GM21576 (cell line): Measurements from ENCODE around the gene SUSD1.

ENCODE experiments used
- ATAC-seq: cut with Tn5 transposase; IDR thresholded peaks from one replicate; pipeline ENCODE4 v1.9.1; 2021; ENCODE audit warnings: mild to moderate bottlenecking, moderate library complexity; ENCODE audit not compliant: unreplicated experiment

The SUSD1 gene

DNA sequence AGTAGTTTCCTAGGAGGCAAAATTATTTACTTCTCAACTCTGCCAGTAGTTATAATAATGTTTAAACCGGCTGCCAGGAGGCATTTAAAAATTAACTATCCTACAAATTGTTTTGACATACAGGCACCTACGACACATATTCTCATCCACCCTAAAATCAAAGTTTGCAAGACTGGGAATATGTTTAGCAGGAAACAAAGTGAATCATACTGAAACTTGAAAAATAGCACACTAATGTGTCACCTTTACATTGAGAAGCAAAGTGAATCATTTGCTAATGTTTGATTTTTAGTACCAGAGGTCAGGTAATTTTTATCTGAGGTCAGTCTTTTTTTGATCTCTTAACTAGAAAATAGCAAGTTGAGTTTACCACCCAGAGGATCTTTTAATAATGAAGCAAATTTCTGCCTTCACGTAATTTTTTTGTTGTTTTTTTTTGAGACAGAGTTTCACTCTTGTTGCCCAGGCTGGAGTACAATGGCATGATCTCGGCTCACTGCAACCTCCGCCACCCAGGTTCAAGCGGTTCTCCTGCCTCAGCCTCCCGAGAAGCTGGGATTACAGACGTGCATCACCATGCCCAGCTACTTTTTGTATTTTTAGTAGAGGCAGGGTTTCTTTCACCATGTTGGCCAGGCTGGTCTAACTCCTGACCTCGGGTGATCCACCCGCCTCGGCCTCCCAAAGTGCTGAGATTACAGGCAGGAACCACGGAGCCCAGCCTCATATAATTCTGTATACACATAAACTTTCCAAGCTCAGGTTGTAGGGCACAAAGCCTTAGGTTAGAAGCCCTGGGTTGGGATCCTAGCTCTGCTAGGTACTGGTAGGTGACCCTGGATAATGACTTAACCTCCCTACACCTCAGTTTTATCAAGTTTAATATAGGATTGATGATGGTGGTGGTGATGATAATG is 154.2 kb downstream of the SUSD1 start:
- peak; percentile 51 for ATAC-seq

DNA sequence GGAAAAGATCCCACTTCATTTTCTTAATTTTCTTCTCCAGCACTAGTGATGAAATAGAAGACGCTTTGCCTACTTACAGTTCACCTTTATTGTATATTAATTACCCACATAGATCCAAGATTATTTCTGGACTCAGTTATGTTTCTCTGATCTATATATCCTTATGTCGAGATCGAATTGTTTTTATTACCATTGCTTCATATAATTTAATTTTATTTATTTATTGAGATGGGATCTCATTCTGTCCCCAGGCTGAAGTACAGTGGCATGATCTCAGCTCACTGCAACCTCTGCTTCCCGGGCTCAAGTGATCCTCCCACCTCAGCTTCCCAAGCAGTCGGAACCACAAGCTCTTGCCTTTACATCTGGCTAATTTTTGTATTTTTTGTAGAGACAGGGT is 157.2 kb downstream of the SUSD1 start:
- no peak for ATAC-seq

DNA sequence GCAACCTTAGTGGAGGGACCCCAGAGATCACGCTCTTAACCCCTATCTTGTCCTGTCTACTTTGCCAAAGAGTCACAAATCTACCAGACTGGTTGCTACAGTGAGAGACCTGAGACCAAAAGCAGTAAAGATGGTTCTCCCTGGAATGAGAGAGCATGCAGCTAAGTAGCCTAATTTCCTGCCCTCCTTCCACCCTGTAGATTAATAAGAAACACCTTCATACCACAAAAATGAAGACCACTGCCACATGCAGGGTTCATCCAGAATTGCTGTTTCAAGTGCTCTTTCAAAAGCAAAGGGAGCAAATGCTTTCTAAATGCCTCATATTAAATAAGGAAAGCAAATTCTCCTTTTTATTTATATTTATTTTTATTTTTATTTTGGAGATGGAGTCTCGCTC is 159.4 kb downstream of the SUSD1 start:
- no peak for ATAC-seq

DNA sequence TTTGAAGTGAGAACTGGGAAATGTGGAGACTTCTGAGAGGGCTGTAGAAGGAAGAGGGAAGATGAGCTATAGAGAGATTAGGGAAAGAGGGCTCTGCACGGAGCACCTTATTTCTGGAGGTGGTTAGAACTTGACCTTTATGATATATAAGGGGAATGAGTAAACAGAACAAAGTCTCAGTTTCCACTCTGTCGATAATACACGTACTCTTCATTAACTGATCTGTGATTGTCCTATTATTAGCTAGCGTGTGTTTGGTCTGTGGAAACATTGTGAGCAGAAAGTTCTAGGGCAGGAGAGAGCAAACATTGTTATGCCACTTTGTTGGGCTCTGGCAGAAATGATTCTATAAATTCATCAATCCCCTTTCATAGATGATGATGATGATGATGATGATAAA is 159.9 kb downstream of the SUSD1 start:
- no peak for ATAC-seq

DNA sequence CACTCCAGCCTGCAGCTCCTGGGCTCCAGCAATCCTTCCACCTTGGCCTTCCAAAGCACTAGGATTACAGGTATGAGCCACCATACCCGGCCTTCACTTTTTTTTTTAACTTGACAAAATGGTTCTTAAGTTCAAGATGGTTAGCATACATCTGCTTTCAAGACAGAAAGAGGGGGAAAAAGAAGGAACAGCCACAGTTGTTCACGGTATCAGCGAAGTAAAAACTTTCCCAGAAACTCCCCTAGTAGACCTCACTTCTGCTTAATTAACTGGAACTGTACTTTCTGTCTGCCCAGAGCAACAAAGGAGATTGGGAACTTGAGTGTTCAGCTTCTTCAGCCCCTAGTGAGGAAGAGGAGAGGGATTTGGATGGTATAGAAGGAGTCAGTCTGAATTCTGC is 161.8 kb downstream of the SUSD1 start:
- ATAC-seq: no peak

DNA sequence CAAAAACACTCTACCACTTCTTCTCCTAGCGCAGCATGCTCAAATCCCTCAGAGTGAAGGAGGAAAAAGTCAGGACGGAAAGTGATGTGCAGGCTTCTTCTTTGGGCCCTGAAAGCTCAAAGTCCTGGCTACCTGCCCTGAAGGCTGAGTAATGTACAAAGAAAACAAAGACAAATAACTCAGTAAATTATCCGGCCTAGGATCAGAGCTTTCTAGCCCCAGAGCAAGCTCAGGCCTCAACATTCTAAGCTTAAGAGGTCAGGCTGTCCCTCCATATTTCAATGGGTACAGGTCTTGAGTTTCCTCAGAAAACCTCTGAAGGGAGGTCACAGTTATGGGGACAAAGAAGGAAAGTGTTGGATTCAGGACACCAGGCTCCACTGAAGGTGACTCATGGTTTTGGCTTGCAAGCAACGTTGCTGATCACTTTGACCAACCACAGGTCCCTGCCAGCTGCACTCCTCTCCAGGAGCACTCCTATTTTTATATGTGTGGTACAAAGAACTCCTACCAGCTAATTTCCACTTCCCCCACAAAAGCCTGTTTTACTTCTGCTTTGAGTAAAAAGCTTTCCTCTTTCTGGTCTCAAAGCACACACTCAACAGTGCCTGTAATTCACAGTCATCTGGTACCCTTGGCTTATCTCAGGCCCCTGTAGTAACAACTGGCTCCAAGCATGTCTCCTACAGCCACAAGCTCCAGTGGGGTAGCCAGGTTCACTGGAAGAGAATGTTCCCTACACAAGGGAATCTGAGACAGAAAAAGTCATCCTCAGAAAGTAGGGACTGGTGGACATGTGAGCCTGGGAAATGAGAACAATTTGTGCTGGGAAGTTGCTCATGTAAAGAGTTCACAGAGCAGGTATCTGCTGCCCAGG is 162.8 kb downstream of the SUSD1 start:
- ATAC-seq: peak; percentile 76

DNA sequence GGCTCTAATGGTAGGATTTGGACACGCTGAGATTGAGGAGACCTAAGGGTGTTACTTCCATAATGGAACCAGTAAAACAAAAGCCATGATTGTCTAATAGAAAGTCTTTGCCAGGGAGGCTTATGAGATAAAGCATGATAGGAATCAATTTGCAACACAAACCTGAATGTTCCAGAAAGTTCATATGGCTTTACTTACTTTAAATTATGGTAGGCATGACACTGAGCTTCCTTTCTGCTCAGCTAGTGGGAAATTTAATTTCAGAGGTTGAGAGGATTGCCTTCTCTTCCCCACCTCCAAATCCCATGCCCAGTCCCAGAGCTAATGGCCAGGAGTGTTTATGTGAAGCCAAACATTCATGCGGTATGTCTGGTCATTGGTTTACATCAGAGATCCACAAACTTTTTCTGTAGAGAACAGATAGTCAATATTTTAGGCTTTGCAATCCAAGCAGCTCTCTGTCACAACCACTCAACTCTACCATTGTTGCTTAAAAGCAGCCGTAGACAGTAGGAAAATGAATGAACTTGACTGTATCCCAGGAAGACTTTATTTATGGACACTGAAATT is 164.0 kb downstream of the SUSD1 start:
- ATAC-seq: no peak

DNA sequence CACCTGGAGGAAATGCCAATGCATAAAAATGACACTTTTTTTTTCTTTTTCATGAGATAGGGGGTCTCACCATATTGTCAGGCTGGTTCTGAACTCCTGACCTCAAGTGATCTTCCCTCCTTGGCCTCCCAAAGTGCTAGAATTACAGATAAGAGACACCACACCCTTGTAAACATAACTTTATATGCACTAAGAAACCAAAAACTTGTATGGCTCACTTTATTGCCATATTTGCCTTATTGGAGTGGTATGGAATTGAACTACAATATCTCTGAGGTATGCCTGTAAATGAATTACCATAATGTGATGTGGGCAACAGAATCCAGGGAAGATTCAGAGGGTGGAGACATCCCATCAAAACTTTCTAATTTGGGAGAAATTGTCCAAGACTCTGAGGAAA is 164.6 kb downstream of the SUSD1 start:
- no peak for ATAC-seq

DNA sequence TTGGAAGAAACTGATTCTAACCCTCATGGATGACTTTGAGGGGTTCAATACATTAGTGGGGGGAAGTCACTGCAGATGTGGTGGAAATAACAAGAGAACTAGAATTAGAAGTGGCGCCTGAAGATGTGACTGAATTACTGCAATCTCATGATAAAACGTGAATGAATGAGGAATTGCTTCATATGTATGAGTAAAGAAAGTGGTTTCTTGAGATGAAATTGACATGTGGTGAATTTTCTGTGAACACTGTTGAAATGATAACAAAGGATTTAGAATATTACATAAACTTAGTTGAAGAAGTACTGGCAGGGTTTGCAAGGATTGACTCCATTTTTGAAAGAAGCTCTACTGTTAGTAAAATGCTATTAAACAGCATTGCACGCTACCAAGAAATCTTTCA is 165.4 kb downstream of the SUSD1 start:
- ATAC-seq: no peak

DNA sequence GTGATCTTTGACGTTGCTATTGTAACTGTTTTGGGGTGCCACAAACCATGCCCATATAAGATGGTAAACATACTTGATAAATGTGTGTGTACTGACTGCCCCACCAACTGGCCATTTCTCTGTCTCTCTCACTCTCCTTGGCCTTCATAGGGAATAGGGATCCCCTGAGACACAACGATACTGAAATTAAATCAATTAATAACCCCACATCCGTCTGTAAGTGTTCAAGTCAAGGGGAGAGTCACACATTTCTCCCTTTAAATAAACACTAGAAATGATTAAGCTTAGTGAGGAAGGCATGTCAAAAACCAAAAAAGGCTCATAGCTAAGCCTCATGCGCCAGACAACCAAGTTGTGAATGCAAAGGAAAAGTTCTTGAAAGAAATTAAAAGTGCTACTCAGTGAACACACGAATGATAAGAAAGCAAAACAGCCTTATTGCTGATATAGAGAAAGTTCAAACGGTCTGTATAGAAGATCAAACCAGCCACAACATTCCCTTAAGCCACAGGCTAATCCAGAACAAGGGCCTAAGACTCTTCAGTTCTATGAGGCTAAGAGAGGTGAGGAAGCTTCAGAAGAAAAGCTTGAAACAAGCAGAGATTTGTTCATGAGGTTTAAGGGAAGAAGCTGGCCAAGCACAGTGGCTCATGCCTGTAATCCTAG is 167.4 kb downstream of the SUSD1 start:
- ATAC-seq: no peak

DNA sequence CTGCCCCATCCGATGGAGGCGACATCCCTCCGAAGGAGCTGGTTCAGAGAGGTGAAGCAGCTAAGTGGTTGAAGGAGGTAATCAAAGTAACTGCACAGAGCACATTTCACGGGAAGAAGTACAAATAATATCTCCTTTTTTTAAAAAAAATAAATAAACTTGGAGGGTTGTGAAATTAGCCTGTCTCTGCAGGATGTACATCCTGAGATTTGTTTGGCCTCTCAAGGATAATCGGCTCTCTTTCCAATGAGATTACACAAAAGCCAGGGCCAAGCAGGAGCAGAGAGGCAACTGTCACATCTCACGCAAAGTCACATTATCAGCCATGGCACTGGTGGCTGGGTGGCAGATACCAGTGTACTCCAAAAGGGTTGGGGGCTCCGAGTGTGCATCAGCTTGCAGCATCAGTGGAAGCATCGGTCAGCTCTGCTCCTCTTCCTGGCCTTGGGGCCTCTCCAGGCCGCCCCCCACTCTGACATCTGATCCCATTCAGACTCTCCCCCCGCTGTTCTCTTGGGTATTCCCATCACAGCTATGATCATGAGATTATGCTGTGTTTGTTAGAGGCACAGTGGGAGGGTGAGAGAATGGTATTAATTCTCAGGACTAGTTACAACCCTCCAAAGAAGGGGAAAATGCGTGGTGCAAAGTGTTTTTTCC is 168.6 kb downstream of the SUSD1 start:
- no peak for ATAC-seq

DNA sequence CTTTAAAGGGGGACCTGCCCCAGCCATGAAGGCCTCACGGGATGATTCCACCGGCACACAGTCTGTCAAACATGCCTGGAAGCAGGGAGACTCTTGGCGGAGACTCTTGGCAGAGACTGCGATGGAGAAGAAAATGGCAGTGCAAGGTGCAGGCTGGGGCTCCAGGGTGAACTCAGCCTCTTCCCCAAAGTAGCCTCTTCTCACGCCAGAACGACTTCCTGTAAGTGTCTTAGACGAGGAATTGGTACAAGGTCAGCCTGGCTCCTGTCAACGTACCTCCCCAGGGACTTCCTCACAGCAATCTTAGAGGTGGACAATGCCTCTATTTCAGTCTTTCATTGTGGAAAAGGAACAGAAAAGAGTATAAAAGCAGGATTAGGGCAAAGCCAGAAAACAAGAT is 169.2 kb downstream of the SUSD1 start:
- no peak for ATAC-seq

DNA sequence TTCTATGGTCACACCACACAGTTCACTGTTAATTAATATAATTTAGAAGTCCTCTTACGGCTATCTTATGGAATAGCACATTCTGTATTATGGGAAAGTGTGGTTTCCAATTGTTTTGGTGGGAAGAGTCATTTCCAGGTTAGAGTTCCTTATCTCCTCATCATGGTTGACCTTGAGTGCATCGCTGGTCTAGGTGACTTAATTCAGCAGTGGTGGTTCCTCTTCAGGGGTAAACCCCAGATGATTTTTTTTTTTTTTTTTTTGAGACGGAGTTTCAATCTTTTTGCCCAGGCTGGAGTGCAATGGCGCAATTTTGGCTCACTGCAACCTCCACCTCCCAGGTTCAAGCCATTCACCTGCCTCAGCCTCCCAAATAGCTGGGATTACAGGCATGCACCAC is 171.6 kb downstream of the SUSD1 start:
- ATAC-seq: no peak

DNA sequence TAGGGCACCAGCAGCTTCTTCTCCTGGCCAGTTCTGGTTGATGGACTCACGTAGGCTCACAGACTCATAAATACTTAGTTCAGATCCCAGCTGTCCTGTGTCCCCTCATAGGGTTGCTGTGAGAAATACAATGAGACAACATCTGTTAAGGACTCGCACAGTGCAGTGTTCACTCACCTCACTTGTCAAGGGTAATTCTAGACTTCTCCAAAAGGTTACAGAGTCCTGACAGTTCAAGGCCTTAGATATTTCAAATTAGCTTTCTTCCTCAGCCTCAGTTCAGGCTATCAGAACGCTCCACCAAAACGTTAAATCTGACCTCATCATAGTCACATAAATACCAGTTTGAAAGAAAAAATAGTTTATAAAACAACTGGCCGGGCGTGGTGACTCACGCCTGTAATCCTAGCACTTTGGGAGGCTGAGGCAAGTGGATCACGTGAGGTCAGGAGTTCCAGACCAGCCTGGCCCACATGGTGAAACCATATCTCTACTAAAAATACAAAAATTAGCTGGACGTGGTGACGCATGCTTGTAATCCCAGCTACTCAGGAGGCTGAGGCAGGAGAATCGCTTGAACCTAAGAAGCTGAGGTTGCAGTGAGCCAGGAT is 172.1 kb downstream of the SUSD1 start:
- ATAC-seq: no peak

DNA sequence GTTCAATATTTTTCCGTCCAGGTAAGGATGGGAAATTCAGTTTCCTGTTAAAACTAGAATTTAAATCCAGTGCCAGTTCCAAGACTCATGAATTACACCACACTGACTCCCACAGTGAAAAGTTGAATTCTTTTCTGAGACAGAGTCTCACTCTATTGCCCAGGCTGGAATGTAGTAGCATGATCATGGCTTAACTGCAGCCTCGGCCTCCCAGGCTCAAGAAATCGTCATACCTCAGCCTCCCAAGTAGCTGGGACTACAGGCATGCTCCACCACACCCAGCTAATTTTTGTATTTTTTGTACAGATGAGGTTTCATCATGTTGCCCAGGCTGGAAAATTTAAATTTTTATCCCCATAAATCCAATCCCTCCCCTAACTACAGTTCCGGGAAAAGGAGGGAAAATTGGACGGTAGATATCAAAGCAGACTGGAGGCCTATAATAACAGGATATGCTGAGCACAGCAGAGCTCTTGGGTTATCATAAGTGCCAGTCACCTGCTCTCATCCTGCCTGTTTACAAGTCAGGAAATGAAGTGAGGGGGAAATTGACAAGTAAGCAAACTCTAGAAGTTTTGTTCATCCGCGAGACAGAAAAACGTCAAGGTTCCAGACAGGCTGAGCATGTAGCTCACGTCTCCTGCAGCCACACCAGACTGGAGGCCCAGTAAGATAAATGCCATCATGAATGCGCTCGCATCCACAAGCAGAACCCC is 172.8 kb downstream of the SUSD1 start:
- ATAC-seq: no peak

DNA sequence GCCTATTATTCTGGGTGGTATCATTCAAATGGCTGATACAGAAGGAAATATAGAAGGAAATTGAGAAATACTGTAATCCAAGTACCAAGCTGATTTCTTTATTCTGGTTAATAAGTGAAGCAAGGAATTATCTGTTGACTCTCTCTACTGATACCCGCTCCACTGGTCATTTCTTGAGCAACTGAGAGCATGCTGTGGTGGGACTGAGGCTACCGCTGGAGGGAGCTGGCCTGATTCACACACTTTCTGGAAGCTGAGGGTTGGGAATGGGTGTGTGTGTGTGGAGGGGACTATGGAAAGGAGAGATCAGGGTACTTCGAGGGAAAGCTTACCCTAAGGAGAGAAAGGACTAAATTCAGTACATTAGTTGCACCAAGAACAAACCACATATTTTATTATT is 174.4 kb downstream of the SUSD1 start:
- ATAC-seq: no peak

DNA sequence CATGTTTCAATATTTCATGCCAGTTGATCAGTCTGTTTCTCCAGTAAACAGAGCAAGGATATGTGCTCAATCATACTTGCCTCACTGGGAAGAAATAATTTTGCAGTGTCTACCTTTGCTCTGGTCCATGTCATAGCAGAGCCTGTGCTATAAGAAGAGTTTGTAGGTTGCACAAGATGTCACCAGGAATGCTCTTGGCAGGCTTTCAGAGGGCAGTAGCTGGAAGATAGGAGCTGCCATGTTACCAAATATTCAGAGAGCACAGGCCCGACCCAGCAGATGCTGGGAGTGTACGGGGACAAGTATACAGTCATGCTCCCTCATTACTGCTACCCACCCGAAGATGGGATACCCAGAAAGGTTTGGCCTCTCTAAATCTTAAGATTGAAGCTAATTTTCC is 175.8 kb downstream of the SUSD1 start:
- no peak for ATAC-seq

DNA sequence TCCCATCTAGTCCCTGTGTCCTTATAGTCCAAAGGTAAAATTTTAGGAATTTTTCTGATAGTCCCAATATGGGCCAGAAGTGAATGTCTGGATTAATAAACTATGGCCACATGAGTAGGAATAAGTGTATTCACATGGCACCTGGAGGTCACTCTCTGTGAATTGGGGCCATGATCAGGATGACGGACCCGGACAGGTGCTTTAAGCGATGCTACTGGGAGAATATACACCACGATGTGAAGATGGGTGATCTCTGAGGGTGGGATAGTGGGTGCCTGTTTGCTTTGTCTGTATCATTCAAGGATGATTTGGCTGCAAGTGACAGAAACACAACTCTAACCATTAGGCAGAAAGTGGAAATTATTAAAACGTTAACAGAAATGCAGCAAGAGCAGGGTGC is 177.3 kb downstream of the SUSD1 start:
- ATAC-seq: no peak

DNA sequence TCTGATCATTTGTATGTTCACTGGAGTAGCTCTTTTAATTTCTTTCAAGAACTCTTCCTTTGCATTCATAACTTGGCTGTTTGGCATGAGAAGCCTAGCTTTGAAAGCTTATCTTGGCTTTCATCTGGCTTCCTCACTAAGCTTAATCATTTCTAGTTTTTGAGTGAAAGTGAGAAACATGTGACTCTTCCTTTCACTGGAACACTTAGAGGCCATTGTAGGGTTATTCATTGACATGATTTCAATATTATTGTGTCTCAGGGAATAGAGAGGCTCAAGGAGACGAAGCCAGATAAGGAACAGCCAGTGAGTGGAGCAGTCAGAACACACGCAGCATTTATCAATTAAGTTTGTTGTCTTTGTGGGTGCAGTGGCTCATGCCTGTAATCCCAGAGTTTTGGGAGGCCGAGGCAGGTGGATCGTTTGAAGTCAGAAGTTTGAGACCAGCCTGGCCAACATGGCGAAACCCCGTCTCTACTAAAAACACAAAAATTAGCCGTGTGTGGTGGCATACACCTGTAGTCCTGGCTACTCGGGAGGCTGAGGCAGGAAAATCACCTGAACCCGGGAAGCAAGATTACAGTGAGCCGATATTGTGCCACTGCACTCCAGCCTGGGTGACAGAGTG is 180.2 kb downstream of the SUSD1 start:
- peak; percentile 45 for ATAC-seq
